ENCODE data around the gene VEPH1. TPM values are rescaled to one million over a fixed set of nuclear protein-coding genes. Genes with fewer than 3 reads are reported as not detected.

The VEPH1 gene
- total RNA-seq, 2 donors from 2014 or later: 11.8 to 17.1 TPM

DNA sequence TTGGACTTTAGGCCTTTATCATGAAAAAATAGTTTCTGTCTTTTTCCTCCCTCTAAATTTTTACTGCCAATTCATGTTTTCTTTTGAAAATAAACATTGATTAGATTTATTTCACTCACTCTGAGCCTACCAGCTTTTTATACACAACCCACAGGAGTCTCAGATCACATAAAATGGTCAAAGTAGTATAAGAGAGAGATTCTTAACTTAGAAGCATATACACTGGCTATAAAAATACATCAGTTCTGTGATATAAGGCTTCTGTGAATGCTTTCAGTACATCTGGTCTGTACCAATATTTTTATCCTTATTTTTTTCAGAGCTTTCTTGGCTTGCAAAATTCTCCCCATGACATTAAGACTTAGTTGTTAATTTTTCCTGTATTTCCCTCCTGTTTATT, 183.5 kb downstream of the VEPH1 start:
- Histone ChIP-seq H3K27ac (ENCODE audit: low read depth, low read length) (no peak overlapping the region), H3K36me3 (ENCODE audit: control insufficient read depth, insufficient read depth, low read length) (no peaks in the 10 kb centered on the region), H3K27me3 (ENCODE audit: control insufficient read depth, insufficient read depth, low read length, poor library complexity, severe bottlenecking) (no peaks in the 10 kb centered on the region), H3K9ac (ENCODE audit: extremely low read depth, low read length, poor library complexity, severe bottlenecking) (no peak overlapping the region), H3K4me3 (ENCODE audit: low read length) (no peak overlapping the region), H3K9me3 (ENCODE audit: control insufficient read depth, low read length) (no peaks in the 10 kb centered on the region), H3K4me1 (ENCODE audit: control insufficient read depth, insufficient read depth, low read length) (no peaks in the 10 kb centered on the region)
- H3K27ac Mint-ChIP-seq: no peak overlapping the region
- H3K4me3 Mint-ChIP-seq: no peak overlapping the region
- TF ChIP-seq CTCF (conservative IDR thresholded peaks at IDR 0.05): no peak
- no peaks in the 10 kb centered on the region for H3K36me3 Mint-ChIP-seq (ENCODE audit: low read depth)
- no peaks in the 10 kb centered on the region for H3K4me1 Mint-ChIP-seq
- H3K9me3 Mint-ChIP-seq: no peaks in the 10 kb centered on the region
- H3K27me3 Mint-ChIP-seq (ENCODE audit: insufficient read depth): no peaks in the 10 kb centered on the region
- DNase-seq: no peak

DNA sequence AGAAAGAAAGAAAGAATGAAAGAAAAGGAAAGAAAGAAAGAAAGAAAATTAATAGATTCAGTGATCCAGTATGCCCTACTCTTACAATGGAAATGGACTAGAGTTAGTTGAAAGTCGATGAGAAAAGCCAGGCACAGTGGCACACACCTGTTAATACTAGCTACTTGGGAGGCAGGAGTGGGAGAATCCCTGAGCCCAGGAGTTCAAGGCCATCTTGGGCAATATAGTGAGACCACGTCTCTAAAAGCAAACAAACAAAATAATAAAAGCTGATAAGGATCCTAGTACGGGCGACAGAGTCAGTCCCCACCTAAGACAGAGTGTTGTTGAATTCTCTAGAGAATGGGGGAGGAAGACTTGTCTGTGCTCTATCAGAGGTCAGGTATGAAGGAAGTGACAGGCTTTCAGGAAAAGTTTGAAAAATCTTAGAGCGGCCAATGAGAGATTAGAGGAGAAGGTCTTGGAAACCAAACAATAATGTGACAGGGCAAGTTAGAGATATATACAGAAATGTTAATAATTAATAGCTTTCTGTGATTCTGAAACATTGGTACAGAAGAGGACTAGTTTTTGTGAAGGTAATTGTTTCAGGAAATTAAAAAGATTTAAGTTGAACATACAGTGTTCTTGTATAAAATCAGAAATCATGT, 184.5 kb downstream of the VEPH1 start:
- DNase-seq: no peak
- no peak for TF ChIP-seq CTCF (conservative IDR thresholded peaks at IDR 0.05)
- no peak overlapping the region for H3K4me3 ChIP-seq (ENCODE audit: low read length)
- H3K9me3 ChIP-seq (ENCODE audit: control insufficient read depth, low read length): no peaks in the 10 kb centered on the region
- 90 to 91% methylated on average over 5 of the region's 5 CpGs for WGBS, 2 experiments (ENCODE audit: insufficient coverage in 1 of 2, insufficient read length in 1 of 2)
- no peak overlapping the region for H3K9ac ChIP-seq (ENCODE audit: extremely low read depth, low read length, poor library complexity, severe bottlenecking)
- Mint-ChIP-seq H3K4me1 (no peaks in the 10 kb centered on the region), H3K27ac (no peak overlapping the region), H3K36me3 (ENCODE audit: low read depth) (no peaks in the 10 kb centered on the region), H3K9me3 (no peaks in the 10 kb centered on the region), H3K27me3 (ENCODE audit: insufficient read depth) (no peaks in the 10 kb centered on the region), H3K4me3 (no peak overlapping the region)
- H3K27me3 ChIP-seq (ENCODE audit: control insufficient read depth, insufficient read depth, low read length, poor library complexity, severe bottlenecking): no peaks in the 10 kb centered on the region
- no peaks in the 10 kb centered on the region for H3K4me1 ChIP-seq (ENCODE audit: control insufficient read depth, insufficient read depth, low read length)
- H3K36me3 ChIP-seq (ENCODE audit: control insufficient read depth, insufficient read depth, low read length): no peaks in the 10 kb centered on the region
- no peak overlapping the region for H3K27ac ChIP-seq (ENCODE audit: low read depth, low read length)

GRCh38 chr3:157317895-157318294, 185.3 kb downstream of the VEPH1 start:
- no peak for TF ChIP-seq CTCF (conservative IDR thresholded peaks at IDR 0.05)
- Histone ChIP-seq H3K9ac (ENCODE audit: extremely low read depth, low read length, poor library complexity, severe bottlenecking) (no peak overlapping the region), H3K4me1 (ENCODE audit: control insufficient read depth, insufficient read depth, low read length) (no peaks in the 10 kb centered on the region), H3K36me3 (ENCODE audit: control insufficient read depth, insufficient read depth, low read length) (no peaks in the 10 kb centered on the region), H3K9me3 (ENCODE audit: control insufficient read depth, low read length) (no peaks in the 10 kb centered on the region), H3K4me3 (ENCODE audit: low read length) (no peak overlapping the region), H3K27me3 (ENCODE audit: control insufficient read depth, insufficient read depth, low read length, poor library complexity, severe bottlenecking) (no peaks in the 10 kb centered on the region), H3K27ac (ENCODE audit: low read depth, low read length) (no peak overlapping the region)
- WGBS, 2 experiments (ENCODE audit: insufficient coverage in 1 of 2, insufficient read length in 1 of 2): 95 to 100% methylated on average over 1 of the region's 1 CpG
- no peak for DNase-seq
- H3K4me3 Mint-ChIP-seq: no peak overlapping the region
- H3K4me1 Mint-ChIP-seq: no peaks in the 10 kb centered on the region
- H3K36me3 Mint-ChIP-seq (ENCODE audit: low read depth): no peaks in the 10 kb centered on the region
- no peaks in the 10 kb centered on the region for H3K9me3 Mint-ChIP-seq
- H3K27me3 Mint-ChIP-seq (ENCODE audit: insufficient read depth): no peaks in the 10 kb centered on the region
- H3K27ac Mint-ChIP-seq: no peak overlapping the region
